ENCODE measurements around the gene FGF1. TPM values are rescaled to one million over a fixed set of nuclear protein-coding genes. Genes with fewer than 3 reads are reported as not detected.

The FGF1 gene
- total RNA-seq, 2 experiments from 2014 or later, result not detected

DNA sequence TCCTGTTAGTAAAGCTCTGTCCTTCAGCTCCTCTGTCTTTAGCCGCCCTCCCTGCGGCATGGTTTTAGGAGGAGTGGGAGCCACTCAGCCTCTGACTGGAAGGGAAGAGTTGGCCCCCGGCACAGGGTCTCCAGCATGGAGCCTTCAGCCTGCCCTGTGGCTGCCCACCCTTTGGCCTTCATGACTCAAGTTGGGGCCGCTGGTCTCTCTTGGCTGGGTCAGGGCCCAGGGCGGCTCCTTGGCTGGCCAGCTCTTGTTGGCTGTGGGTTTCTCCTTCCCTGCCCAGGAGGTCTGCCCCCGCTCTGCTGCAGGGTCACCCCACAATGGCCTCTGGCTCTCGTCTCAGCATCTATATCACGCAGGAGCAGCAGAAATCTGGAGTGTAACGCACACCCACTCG is 25.7 kb downstream of the FGF1 start:
- H3K4me3 Mint-ChIP-seq, result no peak overlapping the region
- no peak overlapping the region for H3K27ac ChIP-seq (ENCODE audit: low read depth in 1 of 2, low read length in 2 of 2)
- H3K4me1 ChIP-seq (ENCODE audit: insufficient read depth, low read length), result no peaks in the 10 kb centered on the region
- no peaks in the 10 kb centered on the region for H3K36me3 Mint-ChIP-seq (ENCODE audit: low read depth)
- H3K4me1 Mint-ChIP-seq (ENCODE audit: low read depth), result peaks cover 8% of the 10 kb centered on the region
- H3K4me3 ChIP-seq (ENCODE audit: low read length), result no peak overlapping the region
- H3K36me3 ChIP-seq (ENCODE audit: insufficient read depth, low read length), result no peaks in the 10 kb centered on the region
- CTCF ChIA-PET, result no interaction called here
- H3K27me3 Mint-ChIP-seq, result peaks cover 28% of the 10 kb centered on the region
- no peaks in the 10 kb centered on the region for H3K9me3 Mint-ChIP-seq
- H3K27ac Mint-ChIP-seq, result no peak overlapping the region
- DNase-seq (no peak), ATAC-seq (ENCODE audit: poor library complexity) (no peak)
- intact Hi-C loops (cut with DNase I, micrococcal nuclease), result no loop called here
- no peak for TF ChIP-seq CTCF (IDR thresholded peaks at IDR 0.05)
- peaks cover 1 to 5% of the 10 kb centered on the region in 2 experiments for H3K27me3 ChIP-seq (ENCODE audit: control insufficient read depth in 1 of 2, insufficient read depth in 2 of 2, low read length in 2 of 2)
- peaks cover 0 to 5% of the 10 kb centered on the region in 2 experiments for H3K9me3 ChIP-seq (ENCODE audit: control insufficient read depth in 1 of 2, insufficient read depth in 1 of 2, low read length in 2 of 2)
- POLR2A ChIA-PET, result no interaction called here

GRCh38 chr5:142659405-142659804 is 26.5 kb downstream of the FGF1 start:
- H3K27me3 ChIP-seq (ENCODE audit: control insufficient read depth in 1 of 2, insufficient read depth in 2 of 2, low read length in 2 of 2), result peaks cover 3 to 7% of the 10 kb centered on the region in 2 experiments
- H3K4me1 ChIP-seq (ENCODE audit: insufficient read depth, low read length), result no peaks in the 10 kb centered on the region
- H3K36me3 ChIP-seq (ENCODE audit: insufficient read depth, low read length), result no peaks in the 10 kb centered on the region
- intact Hi-C loops (cut with DNase I, micrococcal nuclease), result no loop called here
- DNase-seq (no peak), ATAC-seq (ENCODE audit: poor library complexity) (no peak)
- Mint-ChIP-seq H3K27ac (no peak overlapping the region), H3K4me1 (ENCODE audit: low read depth) (peaks cover 8% of the 10 kb centered on the region), H3K4me3 (no peak overlapping the region), H3K9me3 (no peaks in the 10 kb centered on the region), H3K36me3 (ENCODE audit: low read depth) (no peaks in the 10 kb centered on the region), H3K27me3 (peaks cover 29% of the 10 kb centered on the region)
- no peak overlapping the region for H3K27ac ChIP-seq (ENCODE audit: low read depth in 1 of 2, low read length in 2 of 2)
- no peak for TF ChIP-seq CTCF (IDR thresholded peaks at IDR 0.05)
- H3K4me3 ChIP-seq (ENCODE audit: low read length), result no peak overlapping the region
- H3K9me3 ChIP-seq (ENCODE audit: control insufficient read depth in 1 of 2, insufficient read depth in 1 of 2, low read length in 2 of 2), result peaks cover 0 to 5% of the 10 kb centered on the region in 2 experiments
- ChIA-PET CTCF (no interaction called here), POLR2A (no interaction called here)

DNA sequence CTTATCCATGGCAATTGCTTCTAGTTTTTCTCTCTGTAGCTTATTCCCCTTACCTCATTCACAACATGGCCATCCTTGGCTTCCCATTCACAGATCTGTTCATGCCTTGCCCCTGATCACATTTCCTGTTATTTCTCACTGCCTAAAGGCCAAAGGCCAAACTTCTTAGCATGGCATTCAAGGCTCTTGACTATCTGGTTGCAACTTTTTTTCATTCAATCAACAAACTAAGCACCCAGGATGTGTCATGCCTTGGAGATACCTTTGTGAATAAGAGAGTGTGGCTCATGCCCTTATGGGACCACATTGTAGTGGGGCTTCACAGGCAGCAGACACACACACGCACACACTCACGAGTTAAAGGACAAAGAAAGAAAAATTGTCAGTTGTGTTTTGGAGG is 27.6 kb downstream of the FGF1 start:
- H3K4me3 ChIP-seq (ENCODE audit: low read length), result no peak overlapping the region
- H3K27me3 ChIP-seq (ENCODE audit: control insufficient read depth in 1 of 2, insufficient read depth in 2 of 2, low read length in 2 of 2), result peaks cover 3 to 7% of the 10 kb centered on the region in 2 experiments
- peaks cover 0 to 5% of the 10 kb centered on the region in 2 experiments for H3K9me3 ChIP-seq (ENCODE audit: control insufficient read depth in 1 of 2, insufficient read depth in 1 of 2, low read length in 2 of 2)
- Mint-ChIP-seq H3K36me3 (ENCODE audit: low read depth) (no peaks in the 10 kb centered on the region), H3K4me3 (no peak overlapping the region), H3K27me3 (peaks cover 28% of the 10 kb centered on the region), H3K4me1 (ENCODE audit: low read depth) (peaks cover 8% of the 10 kb centered on the region), H3K9me3 (no peaks in the 10 kb centered on the region), H3K27ac (no peak overlapping the region)
- no peak overlapping the region for H3K27ac ChIP-seq (ENCODE audit: low read depth in 1 of 2, low read length in 2 of 2)
- H3K36me3 ChIP-seq (ENCODE audit: insufficient read depth, low read length), result no peaks in the 10 kb centered on the region
- H3K4me1 ChIP-seq (ENCODE audit: insufficient read depth, low read length), result no peaks in the 10 kb centered on the region
- no peak for DNase-seq
- POLR2A ChIA-PET, result no interaction called here
- no peak for TF ChIP-seq CTCF (IDR thresholded peaks at IDR 0.05)
- CTCF ChIA-PET, result no interaction called here
- intact Hi-C loops (cut with DNase I, micrococcal nuclease), result no loop called here
- no peak for ATAC-seq (ENCODE audit: poor library complexity)
